ENCODE measurements around the gene CYSLTR2.

GRCh38 chr13:48652851-48653471, 768 bp upstream of the CYSLTR2 start:
- TF ChIP-seq EZH2phosphoT487 (IDR thresholded peaks at IDR 0.05; ENCODE audit: insufficient read depth, low read depth) = no peak
- TF ChIP-seq EZH2 (IDR thresholded peaks at IDR 0.05; ENCODE audit: insufficient read depth, poor library complexity, severe bottlenecking) = no peak
